HCT116 (cell line): Measurements from ENCODE around the gene HAGH. TPM values are rescaled to one million over a fixed set of nuclear protein-coding genes. Genes with fewer than 3 reads are reported as not detected.

Source experiments
- ATAC-seq: fragments of 200-7000 bp; cut with Tn5 transposase; 2 replicates; pipeline ENCODE4 v1.9.1; 2020; ENCODE audit warnings: mild to moderate bottlenecking, moderate library complexity
- BruUV-seq: library from RNA; stranded (reverse); fragments of 400-500 nt; replicated peaks from 2 replicates; lab custom pipeline; 2021; lab: Mats Ljungman, UMichigan
- CTCF ChIA-PET: fragments of 300-600 bp; sonication (Branson Sonifier 250); formaldehyde crosslinking; loops from one replicate; lab custom pipeline; 2021; ENCODE audit warnings: antibody characterized with exemption; lab: Charles Lee
- POLR2A ChIA-PET: fragments of 300-600, 350-600 bp; sonication (Branson Sonifier 250); formaldehyde crosslinking; loops from one replicate; lab custom pipeline; 2021; ENCODE audit warnings: antibody characterized with exemption; lab: Charles Lee
- RAD21 ChIA-PET, 2 experiments: fragments of 300-600 bp; sonication (Branson Sonifier 250); formaldehyde crosslinking; loops; one replicate each; lab custom pipeline; 2023; ENCODE audit warnings: low total read pairs in 2 of 2; ENCODE audit not compliant: uncharacterized antibody in 2 of 2, unreplicated experiment in 2 of 2, low non-redundant PET in 1 of 2; lab: Charles Lee
- DNase-seq: peaks from one replicate; pipeline ENCODE4 v3.0.0-alpha.2; 2010; ENCODE audit warnings: low read depth, low spot score
- H2AFZ ChIP-seq: fragments of 200-600 bp; shearing (Covaris generic), sonication (generic); 2 replicates; pipeline ENCODE4 v1.6.1; 2017; ENCODE audit warnings: low read depth, mixed run types, mixed read lengths, antibody characterized with exemption, low read length; ENCODE audit not compliant: poor library complexity, severe bottlenecking
- H3K27ac ChIP-seq: 2 replicates; pipeline ENCODE4 v1.5.1; 2012; ENCODE audit warnings: low read depth, low read length
- H3K27me3 ChIP-seq: fragments of 200-600 bp; sonication (generic); 2 replicates; pipeline ENCODE4 v1.6.1; 2016; ENCODE audit warnings: mixed run types, low read length, mixed read lengths; ENCODE audit not compliant: insufficient read depth
- H3K36me3 ChIP-seq, 2 experiments: fragments of 200-500 bp in 1 of 2; fragments of 200-600 bp in 1 of 2; sonication (Bioruptor generic) in 1 of 2; sonication (generic) in 1 of 2; 2 replicates each; pipeline versions ENCODE4 v1.5.1 to v1.6.1; 2014 to 2016; ENCODE audit warnings: low read length in 2 of 2, inconsistent platforms in 1 of 2, mixed read lengths in 1 of 2, mixed run types in 1 of 2; ENCODE audit not compliant: insufficient read depth in 2 of 2, control insufficient read depth in 1 of 2
- H3K4me1 ChIP-seq, 2 experiments: fragments of 200-600 bp in 1 of 2; sonication (generic) in 1 of 2; 2 replicates each; pipeline versions ENCODE4 v1.5.1 to v1.6.1; 2012 to 2017; ENCODE audit warnings: low read length in 2 of 2, inconsistent platforms in 1 of 2, mild to moderate bottlenecking in 1 of 2, mixed read lengths in 1 of 2, mixed run types in 1 of 2, moderate library complexity in 1 of 2; ENCODE audit not compliant: insufficient read depth in 2 of 2, control insufficient read depth in 1 of 2
- H3K4me2 ChIP-seq: fragments of 200-600 bp; sonication (generic); 2 replicates; pipeline ENCODE4 v1.6.1; 2017; ENCODE audit warnings: mixed run types, low read length, mixed read lengths
- H3K4me3 ChIP-seq, 2 experiments: fragments of 200-600 bp in 1 of 2; sonication (generic) in 1 of 2; replicated peaks in 1 of 2; 2 replicates each; pipeline ENCODE4 v1.5.1; 2011 to 2016; ENCODE audit warnings: low read length in 2 of 2, control low read depth in 1 of 2, low read depth in 1 of 2, mild to moderate bottlenecking in 1 of 2, mixed read lengths in 1 of 2, mixed run types in 1 of 2
- H3K79me2 ChIP-seq: fragments of 200-600 bp; sonication (generic); 2 replicates; pipeline ENCODE4 v1.6.1; 2017; ENCODE audit warnings: mild to moderate bottlenecking, mixed run types, low read length, moderate library complexity, mixed read lengths; ENCODE audit not compliant: insufficient read depth
- H3K9ac ChIP-seq: fragments of 200-600 bp; sonication (generic); 2 replicates; pipeline ENCODE4 v1.6.1; 2016; ENCODE audit warnings: low read length, mixed read lengths
- H3K9me2 ChIP-seq: fragments of 200-600 bp; sonication (generic), shearing (Covaris generic); 2 replicates; pipeline ENCODE4 v1.6.1; 2017; ENCODE audit warnings: mixed run types, mild to moderate bottlenecking, moderate library complexity; ENCODE audit not compliant: insufficient read depth
- H3K9me3 ChIP-seq, 2 experiments: fragments of 200-500 bp in 1 of 2; fragments of 200-600 bp in 1 of 2; sonication (Bioruptor generic) in 1 of 2; sonication (generic) in 1 of 2; 2 replicates each; pipeline ENCODE4 v1.6.1; 2014 to 2017; ENCODE audit warnings: low read length in 2 of 2, mixed read lengths in 2 of 2, inconsistent platforms in 1 of 2, low read depth in 1 of 2, mild to moderate bottlenecking in 1 of 2, mixed run types in 1 of 2, moderate library complexity in 1 of 2; ENCODE audit not compliant: control insufficient read depth in 1 of 2, insufficient read depth in 1 of 2
- H4K20me1 ChIP-seq: fragments of 200-600 bp; sonication (generic), shearing (Covaris generic); 2 replicates; pipeline ENCODE4 v1.6.1; 2017; ENCODE audit warnings: mixed run types, mild to moderate bottlenecking, moderate library complexity; ENCODE audit not compliant: insufficient read depth
- JUND ChIP-seq: IDR thresholded peaks from 2 replicates; pipeline ENCODE4 v1.6.1; 2012
- SRF ChIP-seq: IDR thresholded peaks from 2 replicates; pipeline ENCODE4 v1.6.1; 2012; ENCODE audit warnings: low read depth
- YY1 ChIP-seq: IDR thresholded peaks from 2 replicates; pipeline ENCODE4 v1.6.1; 2011; ENCODE audit warnings: low read length, low read depth, moderate library complexity, mild to moderate bottlenecking; ENCODE audit not compliant: insufficient replicate concordance; ENCODE audit errors: extremely low read depth
- ZFX ChIP-seq: fragments of 450-650 bp; IDR thresholded peaks from 2 replicates; pipeline ENCODE4 v1.6.1; 2017
- intact Hi-C: fragments of 100-400 bp; cut with micrococcal nuclease; formaldehyde crosslinking; loops from 2 replicates; pipeline ENCODE4 v1.10.0; 2022
- total RNA-seq: library from RNA; stranded (reverse); gene quantifications from one replicate; pipeline ENCODE4 v1.2.1, GENCODE V29; 2021; ENCODE audit not compliant: unreplicated experiment
- TF ChIP-seq, protein P1 (sequence below): IDR thresholded peaks from 2 replicates; pipeline ENCODE4 v1.6.1; 2012
- TF ChIP-seq, protein P2 (sequence below), 3 experiments: fragments of 200-600 bp in 1 of 3; sonication (generic) in 1 of 3; IDR thresholded peaks in 2 of 3; conservative IDR thresholded peaks in 1 of 3; 2 replicates each; pipeline ENCODE4 v1.5.1; 2012 to 2017; ENCODE audit warnings: low read depth in 2 of 3, low read length in 2 of 3, antibody characterized with exemption in 1 of 3, borderline replicate concordance in 1 of 3, control low read depth in 1 of 3, mild to moderate bottlenecking in 1 of 3, mixed read lengths in 1 of 3, mixed run types in 1 of 3, moderate library complexity in 1 of 3; ENCODE audit not compliant: insufficient read depth in 1 of 3
- TF ChIP-seq, protein P3 (sequence below): IDR thresholded peaks from 2 replicates; pipeline ENCODE4 v1.6.1; 2012; ENCODE audit warnings: low read depth
- TF ChIP-seq, protein P4 (sequence below): IDR thresholded peaks from 2 replicates; pipeline ENCODE4 v1.6.1; 2012

HAGH gene
- total RNA-seq, 1 experiment from 2014 or later = 39.1 TPM

DNA sequence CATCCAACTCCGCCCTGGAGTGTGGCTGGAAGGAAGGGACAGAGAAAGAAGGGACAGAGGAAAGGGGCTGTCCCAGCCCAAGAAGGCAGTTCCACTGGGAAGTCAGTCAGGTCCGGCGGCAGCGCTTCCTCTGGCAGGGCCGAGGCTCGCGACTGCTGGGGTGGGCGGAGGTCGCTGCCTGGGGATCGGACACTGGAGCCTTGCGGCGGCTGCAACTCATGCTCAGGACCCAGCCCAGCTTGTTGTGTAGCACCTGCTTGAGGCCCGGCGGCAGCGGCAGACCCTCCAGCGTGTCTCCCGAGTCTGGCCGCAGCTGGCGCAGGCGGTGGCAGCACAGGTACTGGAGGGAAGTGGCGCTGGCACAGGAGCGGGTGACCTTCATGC lies 49.6 kb downstream of the HAGH start (continued):
- TF ChIP-seq, protein P1, sequence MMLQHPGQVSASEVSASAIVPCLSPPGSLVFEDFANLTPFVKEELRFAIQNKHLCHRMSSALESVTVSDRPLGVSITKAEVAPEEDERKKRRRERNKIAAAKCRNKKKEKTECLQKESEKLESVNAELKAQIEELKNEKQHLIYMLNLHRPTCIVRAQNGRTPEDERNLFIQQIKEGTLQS = no peak
- TF ChIP-seq JUND (no peak), ZFX (no peak)

DNA sequence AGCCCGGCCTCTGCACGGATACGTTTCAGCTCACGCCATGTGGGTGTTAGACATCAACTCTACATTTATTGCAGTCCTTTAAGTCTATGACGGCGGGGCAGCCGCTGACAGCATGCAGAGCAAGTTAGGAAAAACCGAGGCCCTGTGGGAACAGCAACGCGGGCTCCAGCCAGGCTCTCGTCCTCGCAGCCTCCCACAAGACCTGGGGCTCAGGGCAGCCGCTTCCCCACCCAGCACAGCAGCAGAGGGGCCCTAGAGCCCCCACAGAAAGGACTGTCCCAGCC lies 50.0 kb downstream of the HAGH start:
- BruUV-seq = no TSS peak

More for the DNA sequence above, 50.0 kb downstream of the HAGH start:
- peaks cover 41% of the 10 kb centered on the region for H3K79me2 ChIP-seq
- H3K27me3 ChIP-seq = no peaks in the 10 kb centered on the region
- ChIA-PET POLR2A (no interaction called here), CTCF (no interaction called here), RAD21 (no interaction called here)
- H3K27ac ChIP-seq = no peak overlapping the region
- no peak overlapping the region for H3K4me3 ChIP-seq
- peaks cover 6 to 26% of the 10 kb centered on the region in 2 experiments for H3K4me1 ChIP-seq
- H3K9ac ChIP-seq = no peak overlapping the region
- intact Hi-C loops = no loop called here
- no peaks in the 10 kb centered on the region for H3K9me2 ChIP-seq
- H3K4me2 ChIP-seq = no peak overlapping the region
- no peaks in the 10 kb centered on the region for H3K9me3 ChIP-seq
- ATAC-seq (no peak), DNase-seq (no peak)
- no peak overlapping the region for H2AFZ ChIP-seq
- TF ChIP-seq SRF (no peak), YY1 (no peak)
- TF ChIP-seq, protein P2, sequence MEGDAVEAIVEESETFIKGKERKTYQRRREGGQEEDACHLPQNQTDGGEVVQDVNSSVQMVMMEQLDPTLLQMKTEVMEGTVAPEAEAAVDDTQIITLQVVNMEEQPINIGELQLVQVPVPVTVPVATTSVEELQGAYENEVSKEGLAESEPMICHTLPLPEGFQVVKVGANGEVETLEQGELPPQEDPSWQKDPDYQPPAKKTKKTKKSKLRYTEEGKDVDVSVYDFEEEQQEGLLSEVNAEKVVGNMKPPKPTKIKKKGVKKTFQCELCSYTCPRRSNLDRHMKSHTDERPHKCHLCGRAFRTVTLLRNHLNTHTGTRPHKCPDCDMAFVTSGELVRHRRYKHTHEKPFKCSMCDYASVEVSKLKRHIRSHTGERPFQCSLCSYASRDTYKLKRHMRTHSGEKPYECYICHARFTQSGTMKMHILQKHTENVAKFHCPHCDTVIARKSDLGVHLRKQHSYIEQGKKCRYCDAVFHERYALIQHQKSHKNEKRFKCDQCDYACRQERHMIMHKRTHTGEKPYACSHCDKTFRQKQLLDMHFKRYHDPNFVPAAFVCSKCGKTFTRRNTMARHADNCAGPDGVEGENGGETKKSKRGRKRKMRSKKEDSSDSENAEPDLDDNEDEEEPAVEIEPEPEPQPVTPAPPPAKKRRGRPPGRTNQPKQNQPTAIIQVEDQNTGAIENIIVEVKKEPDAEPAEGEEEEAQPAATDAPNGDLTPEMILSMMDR (IDR thresholded peaks at IDR 0.05 in 2 of 3, conservative IDR thresholded peaks at IDR 0.05 in 1 of 3; ENCODE audit: borderline replicate concordance in 1 of 3, insufficient read depth in 1 of 3, low read depth in 2 of 3, low read length in 2 of 3) = no peak
- TF ChIP-seq, protein P3, sequence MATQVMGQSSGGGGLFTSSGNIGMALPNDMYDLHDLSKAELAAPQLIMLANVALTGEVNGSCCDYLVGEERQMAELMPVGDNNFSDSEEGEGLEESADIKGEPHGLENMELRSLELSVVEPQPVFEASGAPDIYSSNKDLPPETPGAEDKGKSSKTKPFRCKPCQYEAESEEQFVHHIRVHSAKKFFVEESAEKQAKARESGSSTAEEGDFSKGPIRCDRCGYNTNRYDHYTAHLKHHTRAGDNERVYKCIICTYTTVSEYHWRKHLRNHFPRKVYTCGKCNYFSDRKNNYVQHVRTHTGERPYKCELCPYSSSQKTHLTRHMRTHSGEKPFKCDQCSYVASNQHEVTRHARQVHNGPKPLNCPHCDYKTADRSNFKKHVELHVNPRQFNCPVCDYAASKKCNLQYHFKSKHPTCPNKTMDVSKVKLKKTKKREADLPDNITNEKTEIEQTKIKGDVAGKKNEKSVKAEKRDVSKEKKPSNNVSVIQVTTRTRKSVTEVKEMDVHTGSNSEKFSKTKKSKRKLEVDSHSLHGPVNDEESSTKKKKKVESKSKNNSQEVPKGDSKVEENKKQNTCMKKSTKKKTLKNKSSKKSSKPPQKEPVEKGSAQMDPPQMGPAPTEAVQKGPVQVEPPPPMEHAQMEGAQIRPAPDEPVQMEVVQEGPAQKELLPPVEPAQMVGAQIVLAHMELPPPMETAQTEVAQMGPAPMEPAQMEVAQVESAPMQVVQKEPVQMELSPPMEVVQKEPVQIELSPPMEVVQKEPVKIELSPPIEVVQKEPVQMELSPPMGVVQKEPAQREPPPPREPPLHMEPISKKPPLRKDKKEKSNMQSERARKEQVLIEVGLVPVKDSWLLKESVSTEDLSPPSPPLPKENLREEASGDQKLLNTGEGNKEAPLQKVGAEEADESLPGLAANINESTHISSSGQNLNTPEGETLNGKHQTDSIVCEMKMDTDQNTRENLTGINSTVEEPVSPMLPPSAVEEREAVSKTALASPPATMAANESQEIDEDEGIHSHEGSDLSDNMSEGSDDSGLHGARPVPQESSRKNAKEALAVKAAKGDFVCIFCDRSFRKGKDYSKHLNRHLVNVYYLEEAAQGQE = no peak
- TF ChIP-seq, protein P4, sequence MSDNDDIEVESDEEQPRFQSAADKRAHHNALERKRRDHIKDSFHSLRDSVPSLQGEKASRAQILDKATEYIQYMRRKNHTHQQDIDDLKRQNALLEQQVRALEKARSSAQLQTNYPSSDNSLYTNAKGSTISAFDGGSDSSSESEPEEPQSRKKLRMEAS = no peak
- no peaks in the 10 kb centered on the region for H4K20me1 ChIP-seq
- H3K36me3 ChIP-seq = peaks cover 0 to 8% of the 10 kb centered on the region in 2 experiments; a peak in 3 of 4 replicates
